HG02678 (cell line): ENCODE results near the gene ABCF2.

Experiments
- ATAC-seq: cut with Tn5 transposase; IDR thresholded peaks from one replicate; pipeline ENCODE4 v1.9.1; 2021; ENCODE audit warnings: mild to moderate bottlenecking, moderate library complexity; ENCODE audit not compliant: unreplicated experiment

ABCF2 gene

GRCh38 chr7:151197932-151198331 is 29.1 kb downstream of the ABCF2 start:
- no peak for ATAC-seq

GRCh38 chr7:151195616-151196450 is 31.2 kb downstream of the ABCF2 start:
- no peak for ATAC-seq

- no peak for ATAC-seq
Measured at GRCh38 chr7:151194188-151194587, 32.8 kb downstream of the ABCF2 start.

- no peak for ATAC-seq
Measured at GRCh38 chr7:151193203-151193978, 33.6 kb downstream of the ABCF2 start.

GRCh38 chr7:151192002-151192539 is 34.9 kb downstream of the ABCF2 start:
- no peak for ATAC-seq

- no peak for ATAC-seq
Measured at GRCh38 chr7:151191544-151191943, 35.5 kb downstream of the ABCF2 start.

GRCh38 chr7:151189038-151189437 is 38.0 kb downstream of the ABCF2 start:
- no peak for ATAC-seq

- ATAC-seq: no peak
Measured at GRCh38 chr7:151188252-151188542, 38.8 kb downstream of the ABCF2 start.

GRCh38 chr7:151187409-151188251 is 39.4 kb downstream of the ABCF2 start:
- no peak for ATAC-seq

GRCh38 chr7:151186640-151187408 is 40.2 kb downstream of the ABCF2 start, which contains the start of gene ASB10:
ASB10 (minus strand) TSS chr7:151187250; CDS start chr7:151187130, 120 bp downstream.
- no peak for ATAC-seq

GRCh38 chr7:151185762-151186639 is 41.0 kb downstream of the ABCF2 start:
- no peak for ATAC-seq

- ATAC-seq: no peak
Measured at GRCh38 chr7:151181011-151181431, 46.0 kb downstream of the ABCF2 start.

GRCh38 chr7:151179946-151180345 is 47.1 kb downstream of the ABCF2 start:
- ATAC-seq: no peak

GRCh38 chr7:151179287-151179860 is 47.6 kb downstream of the ABCF2 start:
- no peak for ATAC-seq

- ATAC-seq: no peak
Measured at GRCh38 chr7:151178831-151179230, 48.2 kb downstream of the ABCF2 start.

- ATAC-seq: no peak
Measured at GRCh38 chr7:151178236-151178635, 48.8 kb downstream of the ABCF2 start.

- ATAC-seq: no peak
Measured at GRCh38 chr7:151177310-151177709, 49.7 kb downstream of the ABCF2 start.

GRCh38 chr7:151176401-151176800 is 50.6 kb downstream of the ABCF2 start:
- ATAC-seq: no peak

- ATAC-seq: no peak
Measured at GRCh38 chr7:151175793-151176311, 51.2 kb downstream of the ABCF2 start.
